ENCODE measurements around the gene PTPN6.
A peak's percentile ranks its signal among the peaks of the same experiment; 100 is the strongest.

The PTPN6 gene

GRCh38 chr12:6923003-6923732 lies 28.0 kb upstream of the PTPN6 start:
- DNase-seq = no peak

- DNase-seq = no peak
These were observed 27.3 kb upstream of the PTPN6 start for GRCh38 chr12:6923851-6924250.

- no peak for DNase-seq
These were observed 26.0 kb upstream of the PTPN6 start for GRCh38 chr12:6925239-6925539.

GRCh38 chr12:6925540-6926279 lies 25.4 kb upstream of the PTPN6 start:
- DNase-seq = no peak

GRCh38 chr12:6927379-6928021 lies 23.7 kb upstream of the PTPN6 start, which contains the start of gene ATN1:
Gene ATN1 (plus strand): TSS chr12:6927959. CDS start chr12:6934002, 6,043 bp downstream.
- peak; percentile 30 for DNase-seq

- no peak for DNase-seq
These were observed 23.0 kb upstream of the PTPN6 start for GRCh38 chr12:6928022-6928702.

- DNase-seq = no peak
These were observed 22.3 kb upstream of the PTPN6 start for GRCh38 chr12:6928703-6929407.

- DNase-seq = no peak
These were observed 21.4 kb upstream of the PTPN6 start for GRCh38 chr12:6929466-6930452.

- no peak for DNase-seq
These were observed 18.4 kb upstream of the PTPN6 start for GRCh38 chr12:6932766-6933165.

GRCh38 chr12:6934110-6934509 lies 17.0 kb upstream of the PTPN6 start:
- no peak for DNase-seq

- no peak for DNase-seq
These were observed 15.6 kb upstream of the PTPN6 start for GRCh38 chr12:6935371-6936193.

GRCh38 chr12:6936194-6936635 lies 14.9 kb upstream of the PTPN6 start:
- DNase-seq = no peak

GRCh38 chr12:6936636-6937480 lies 14.3 kb upstream of the PTPN6 start:
- peak; percentile 61 for DNase-seq

GRCh38 chr12:6937481-6938352 lies 13.4 kb upstream of the PTPN6 start:
- DNase-seq = peak; percentile 95

GRCh38 chr12:6938353-6939190 lies 12.6 kb upstream of the PTPN6 start:
- no peak for DNase-seq

GRCh38 chr12:6939191-6939540 lies 12.0 kb upstream of the PTPN6 start:
- DNase-seq = no peak

GRCh38 chr12:6941267-6941666 lies 9.9 kb upstream of the PTPN6 start:
- no peak for DNase-seq

- DNase-seq = no peak
These were observed 9.4 kb upstream of the PTPN6 start for GRCh38 chr12:6941782-6942181.
